Nephron progenitor cell (in vitro differentiated cells): ENCODE data around the gene PALLD.

ENCODE experiments used
- DNase-seq: peaks from one replicate; pipeline ENCODE4 v3.0.0; 2021
- H3K27ac Mint-ChIP-seq: 2 replicates; pipeline ENCODE4 v1.8.0; 2021; ENCODE audit warnings: mild to moderate bottlenecking, moderate library complexity, mixed read lengths
- H3K27me3 Mint-ChIP-seq: 2 replicates; pipeline ENCODE4 v1.8.0; 2021; ENCODE audit warnings: mild to moderate bottlenecking, low read depth, mixed read lengths; ENCODE audit not compliant: poor library complexity
- H3K36me3 Mint-ChIP-seq: 2 replicates; pipeline ENCODE4 v1.8.0; 2021; ENCODE audit warnings: low read depth, mixed read lengths
- H3K4me1 Mint-ChIP-seq: 2 replicates; pipeline ENCODE4 v1.8.0; 2021; ENCODE audit warnings: mixed read lengths
- H3K4me3 Mint-ChIP-seq: 2 replicates; pipeline ENCODE4 v1.8.0; 2021; ENCODE audit warnings: mild to moderate bottlenecking, moderate library complexity, mixed read lengths
- H3K9me3 Mint-ChIP-seq: 2 replicates; pipeline ENCODE4 v1.8.0; 2021; ENCODE audit warnings: mild to moderate bottlenecking, moderate library complexity, mixed read lengths
- TF ChIP-seq, protein P1 (sequence below): fragments of 200-600 bp; sonication (generic); IDR thresholded peaks from 2 replicates; pipeline ENCODE4 v1.5.0; 2021; ENCODE audit warnings: antibody characterized with exemption

The PALLD gene

GRCh38 chr4:168893205-168893604 lies 396.4 kb downstream of the PALLD start:
- no peak overlapping the region for H3K4me3 Mint-ChIP-seq
- no peak overlapping the region for H3K27ac Mint-ChIP-seq
- TF ChIP-seq, protein P1, sequence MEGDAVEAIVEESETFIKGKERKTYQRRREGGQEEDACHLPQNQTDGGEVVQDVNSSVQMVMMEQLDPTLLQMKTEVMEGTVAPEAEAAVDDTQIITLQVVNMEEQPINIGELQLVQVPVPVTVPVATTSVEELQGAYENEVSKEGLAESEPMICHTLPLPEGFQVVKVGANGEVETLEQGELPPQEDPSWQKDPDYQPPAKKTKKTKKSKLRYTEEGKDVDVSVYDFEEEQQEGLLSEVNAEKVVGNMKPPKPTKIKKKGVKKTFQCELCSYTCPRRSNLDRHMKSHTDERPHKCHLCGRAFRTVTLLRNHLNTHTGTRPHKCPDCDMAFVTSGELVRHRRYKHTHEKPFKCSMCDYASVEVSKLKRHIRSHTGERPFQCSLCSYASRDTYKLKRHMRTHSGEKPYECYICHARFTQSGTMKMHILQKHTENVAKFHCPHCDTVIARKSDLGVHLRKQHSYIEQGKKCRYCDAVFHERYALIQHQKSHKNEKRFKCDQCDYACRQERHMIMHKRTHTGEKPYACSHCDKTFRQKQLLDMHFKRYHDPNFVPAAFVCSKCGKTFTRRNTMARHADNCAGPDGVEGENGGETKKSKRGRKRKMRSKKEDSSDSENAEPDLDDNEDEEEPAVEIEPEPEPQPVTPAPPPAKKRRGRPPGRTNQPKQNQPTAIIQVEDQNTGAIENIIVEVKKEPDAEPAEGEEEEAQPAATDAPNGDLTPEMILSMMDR, result no peak
- peaks cover 7% of the 10 kb centered on the region for H3K4me1 Mint-ChIP-seq
- H3K9me3 Mint-ChIP-seq, result no peaks in the 10 kb centered on the region
- peaks cover 90% of the 10 kb centered on the region for H3K36me3 Mint-ChIP-seq
- no peak for DNase-seq
- no peaks in the 10 kb centered on the region for H3K27me3 Mint-ChIP-seq

DNA sequence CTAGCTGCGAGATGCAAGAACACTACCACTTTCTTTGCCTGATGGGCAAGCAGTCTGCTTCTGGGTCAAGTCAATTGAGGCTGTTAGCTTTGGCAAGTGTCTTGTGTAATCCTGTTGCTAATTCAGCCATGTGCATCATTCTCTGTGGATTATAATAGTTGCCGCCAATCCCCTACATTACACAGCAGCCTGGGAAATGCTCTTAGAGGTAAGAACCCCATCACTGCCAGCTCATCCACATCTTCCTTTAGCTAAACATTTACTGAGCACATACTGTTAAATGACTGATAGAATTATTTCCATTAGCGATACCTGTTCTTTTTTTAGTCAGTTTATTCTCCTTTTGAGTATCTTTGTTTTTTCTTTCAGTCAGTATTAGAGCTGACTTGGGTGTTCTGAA lies 397.0 kb downstream of the PALLD start:
- H3K9me3 Mint-ChIP-seq, result no peaks in the 10 kb centered on the region
- H3K27me3 Mint-ChIP-seq, result no peaks in the 10 kb centered on the region
- H3K36me3 Mint-ChIP-seq, result peaks cover 90% of the 10 kb centered on the region
- H3K4me3 Mint-ChIP-seq, result no peak overlapping the region
- no peak for DNase-seq
- H3K27ac Mint-ChIP-seq, result peak overlapping the region; percentile 14
- TF ChIP-seq, protein P1, result no peak
- H3K4me1 Mint-ChIP-seq, result peaks cover 1% of the 10 kb centered on the region

- TF ChIP-seq, protein P1, result no peak
- H3K27ac Mint-ChIP-seq, result peak overlapping the region; percentile 39
- peaks cover 87% of the 10 kb centered on the region for H3K36me3 Mint-ChIP-seq
- H3K4me1 Mint-ChIP-seq, result no peaks in the 10 kb centered on the region
- no peak for DNase-seq
- H3K9me3 Mint-ChIP-seq, result no peaks in the 10 kb centered on the region
- no peak overlapping the region for H3K4me3 Mint-ChIP-seq
- H3K27me3 Mint-ChIP-seq, result no peaks in the 10 kb centered on the region
Observed at GRCh38 chr4:168900080-168900479, 403.2 kb downstream of the PALLD start.

DNA sequence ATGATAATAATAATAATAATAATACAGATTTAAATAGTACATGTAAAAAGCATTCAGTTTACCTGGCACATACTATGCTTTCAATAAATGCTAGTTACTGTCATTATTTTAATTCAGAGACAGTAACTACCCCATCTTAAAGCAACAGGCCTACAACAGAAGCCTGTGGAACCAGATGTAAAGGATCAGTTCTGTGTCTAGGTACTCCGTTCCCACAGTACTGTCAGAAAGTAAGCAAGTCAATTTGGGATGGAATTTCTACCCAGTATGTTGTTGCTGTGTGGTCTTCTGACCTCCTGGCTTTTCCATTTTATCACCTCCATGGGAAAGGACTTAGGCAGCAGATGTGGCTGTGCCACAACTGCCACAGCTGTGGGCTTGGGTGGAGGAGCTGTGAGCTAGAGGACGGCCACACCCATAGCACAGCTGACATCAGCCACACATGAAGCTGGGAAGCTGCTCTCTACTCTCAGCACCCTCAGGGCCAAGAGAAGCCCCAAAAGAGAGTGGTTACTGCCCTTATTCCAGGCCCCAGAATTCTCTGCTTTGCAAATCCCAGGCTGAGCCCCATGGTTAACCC lies 410.4 kb downstream of the PALLD start:
- peak overlapping the region; percentile 66 for H3K27ac Mint-ChIP-seq
- peaks cover 44% of the 10 kb centered on the region for H3K36me3 Mint-ChIP-seq

GRCh38 chr4:168908093-168908492 lies 411.2 kb downstream of the PALLD start:
- TF ChIP-seq, protein P1, result no peak
- no peak for DNase-seq
- H3K27me3 Mint-ChIP-seq, result no peaks in the 10 kb centered on the region
- H3K27ac Mint-ChIP-seq, result no peak overlapping the region
- peaks cover 37% of the 10 kb centered on the region for H3K36me3 Mint-ChIP-seq
- no peaks in the 10 kb centered on the region for H3K9me3 Mint-ChIP-seq
- H3K4me1 Mint-ChIP-seq, result no peaks in the 10 kb centered on the region
- no peak overlapping the region for H3K4me3 Mint-ChIP-seq

More for the DNA sequence above, 410.4 kb downstream of the PALLD start:
- TF ChIP-seq, protein P1, result no peak
- Mint-ChIP-seq H3K9me3 (no peaks in the 10 kb centered on the region), H3K27me3 (no peaks in the 10 kb centered on the region), H3K4me1 (no peaks in the 10 kb centered on the region), H3K4me3 (no peak overlapping the region)
- no peak for DNase-seq

DNA sequence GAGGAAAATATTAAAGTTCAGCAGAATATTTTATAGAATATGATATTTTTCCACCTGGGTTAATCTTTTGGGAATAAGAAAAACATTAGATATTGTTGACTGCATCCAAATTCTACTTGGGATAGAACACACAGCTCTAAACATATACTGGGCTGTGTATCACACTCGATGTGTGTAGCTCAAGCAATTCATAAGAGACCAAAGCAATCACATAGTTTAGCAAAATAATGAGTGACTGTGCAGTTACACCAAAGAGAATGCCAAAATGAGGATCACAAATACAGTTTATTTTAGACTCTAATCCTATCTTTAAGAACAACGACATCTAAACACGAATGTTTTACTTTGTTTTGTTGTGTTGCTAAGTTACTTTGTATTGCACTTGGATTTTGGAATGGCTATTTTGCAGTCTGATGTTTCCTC lies 412.0 kb downstream of the PALLD start:
- DNase-seq, result no peak
- Mint-ChIP-seq H3K27me3 (no peaks in the 10 kb centered on the region), H3K4me3 (no peak overlapping the region), H3K27ac (peak overlapping the region; percentile 66), H3K4me1 (no peaks in the 10 kb centered on the region), H3K9me3 (no peaks in the 10 kb centered on the region), H3K36me3 (peaks cover 31% of the 10 kb centered on the region)
- TF ChIP-seq, protein P1, result no peak
